ENCODE measurements around the gene NLRP3.

Gene NLRP3

DNA sequence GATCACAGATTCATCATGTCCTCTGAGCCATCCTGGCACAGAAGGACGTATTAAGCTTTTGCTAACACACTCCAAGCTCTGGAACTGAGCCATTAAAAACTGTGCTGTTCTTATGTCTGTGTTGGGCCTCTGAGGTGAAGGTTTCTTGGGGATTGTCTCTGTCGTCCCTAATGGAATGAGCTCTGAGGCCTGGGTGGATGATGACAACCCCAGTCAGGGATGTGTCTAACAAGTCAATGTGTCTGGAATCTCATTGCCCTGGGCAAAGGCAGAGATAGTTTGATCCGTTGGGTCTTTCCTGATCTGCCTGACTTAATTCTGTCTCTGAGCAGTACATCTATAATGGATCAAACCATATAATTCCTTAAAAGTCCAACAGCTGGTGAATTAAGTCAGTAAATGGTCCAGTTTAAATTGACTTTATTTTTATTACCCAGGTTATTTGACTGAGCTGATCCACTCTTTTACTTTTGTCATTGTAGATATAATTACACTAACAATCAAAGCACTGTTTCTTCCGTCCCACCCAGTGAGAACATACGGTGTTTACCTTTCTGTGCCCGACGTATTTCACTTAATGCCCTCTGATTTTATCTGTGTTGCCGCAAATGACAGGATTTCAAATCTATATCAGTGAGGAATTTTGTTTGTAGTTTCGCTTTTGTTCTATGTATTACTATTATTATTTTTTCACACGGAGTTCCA lies 80.8 kb downstream of the NLRP3 start:
- Histone ChIP-seq H3K27ac (ENCODE audit: low read depth, low read length) (no peak overlapping the region), H3K4me1 (ENCODE audit: control insufficient read depth, low read length) (no peaks in the 10 kb centered on the region), H4K20me1 (ENCODE audit: control insufficient read depth, insufficient read depth, low read depth, low read length) (no peaks in the 10 kb centered on the region), H3K27me3 (ENCODE audit: control insufficient read depth, low read length) (peaks cover 3% of the 10 kb centered on the region; the same call in 1 of the 2 replicates), H3K9me3 (ENCODE audit: control insufficient read depth, insufficient read depth, low read length) (no peaks in the 10 kb centered on the region), H3K4me2 (ENCODE audit: low read length) (no peak overlapping the region), H3K9me2 (replicated peaks; ENCODE audit: control insufficient read depth, low read length) (no peaks in the 10 kb centered on the region), H3K79me2 (ENCODE audit: control insufficient read depth, low read length) (no peaks in the 10 kb centered on the region), H3K4me3 (ENCODE audit: low read length) (no peak overlapping the region), H3F3A (ENCODE audit: control insufficient read depth, insufficient read depth) (no peaks in the 10 kb centered on the region), H3K36me3 (ENCODE audit: control insufficient read depth, low read length) (no peaks in the 10 kb centered on the region)
- TF ChIP-seq, protein P1, sequence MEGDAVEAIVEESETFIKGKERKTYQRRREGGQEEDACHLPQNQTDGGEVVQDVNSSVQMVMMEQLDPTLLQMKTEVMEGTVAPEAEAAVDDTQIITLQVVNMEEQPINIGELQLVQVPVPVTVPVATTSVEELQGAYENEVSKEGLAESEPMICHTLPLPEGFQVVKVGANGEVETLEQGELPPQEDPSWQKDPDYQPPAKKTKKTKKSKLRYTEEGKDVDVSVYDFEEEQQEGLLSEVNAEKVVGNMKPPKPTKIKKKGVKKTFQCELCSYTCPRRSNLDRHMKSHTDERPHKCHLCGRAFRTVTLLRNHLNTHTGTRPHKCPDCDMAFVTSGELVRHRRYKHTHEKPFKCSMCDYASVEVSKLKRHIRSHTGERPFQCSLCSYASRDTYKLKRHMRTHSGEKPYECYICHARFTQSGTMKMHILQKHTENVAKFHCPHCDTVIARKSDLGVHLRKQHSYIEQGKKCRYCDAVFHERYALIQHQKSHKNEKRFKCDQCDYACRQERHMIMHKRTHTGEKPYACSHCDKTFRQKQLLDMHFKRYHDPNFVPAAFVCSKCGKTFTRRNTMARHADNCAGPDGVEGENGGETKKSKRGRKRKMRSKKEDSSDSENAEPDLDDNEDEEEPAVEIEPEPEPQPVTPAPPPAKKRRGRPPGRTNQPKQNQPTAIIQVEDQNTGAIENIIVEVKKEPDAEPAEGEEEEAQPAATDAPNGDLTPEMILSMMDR (IDR thresholded peaks at IDR 0.05; ENCODE audit: low read depth, low read length, poor library complexity, severe bottlenecking), result no peak
- TF ChIP-seq EZH2phosphoT487 (IDR thresholded peaks at IDR 0.05; ENCODE audit: borderline replicate concordance, low read length), result no peak
